Keratinocyte (primary cell): ENCODE measurements around the gene MYO16. TPM values are rescaled to one million over a fixed set of nuclear protein-coding genes. Genes with fewer than 3 reads are reported as not detected.

Experiments used
- DNase-seq: peaks from one replicate; pipeline ENCODE4 v3.0.0-alpha.2; 2011; ENCODE audit warnings: low read depth, missing footprints, low spot score
- FAIRE-seq: peaks from 2 replicates; lab custom pipeline; 2011; peaks lifted over from hg19 to GRCh38; lab: Jason Lieb, UNC
- H2AFZ ChIP-seq: 2 replicates; pipeline ENCODE4 v1.6.0; 2012; ENCODE audit warnings: low read length, control low read depth, inconsistent platforms; ENCODE audit not compliant: control insufficient read depth
- H3K27ac ChIP-seq: 2 replicates; pipeline ENCODE4 v1.5.1; 2011; ENCODE audit warnings: low read length; ENCODE audit not compliant: control insufficient read depth, insufficient read depth
- H3K27me3 ChIP-seq: 3 replicates; pipeline ENCODE4 v1.6.0; 2011; ENCODE audit warnings: low read length; ENCODE audit not compliant: control insufficient read depth, insufficient read depth; ENCODE audit errors: extremely low read depth
- H3K36me3 ChIP-seq, 2 experiments: 2 replicates in 1 of 2; 3 replicates in 1 of 2; pipeline ENCODE4 v1.5.1; 2011; ENCODE audit warnings: low read length in 2 of 2, mild to moderate bottlenecking in 1 of 2; ENCODE audit not compliant: control insufficient read depth in 2 of 2, insufficient read depth in 2 of 2; ENCODE audit errors: extremely low read depth in 1 of 2
- H3K4me1 ChIP-seq: 3 replicates; pipeline ENCODE4 v1.5.1; 2011; ENCODE audit warnings: low read length; ENCODE audit not compliant: control insufficient read depth, insufficient read depth; ENCODE audit errors: extremely low read depth
- H3K4me2 ChIP-seq: 3 replicates; pipeline ENCODE4 v1.6.0; 2011; ENCODE audit warnings: low read depth, low read length; ENCODE audit not compliant: control insufficient read depth, insufficient read depth; ENCODE audit errors: extremely low read depth
- H3K4me3 ChIP-seq, 3 experiments: fragments of 200-600 bp in 1 of 3; sonication (generic) in 1 of 3; 2 replicates in 2 of 3; 3 replicates in 1 of 3; pipeline ENCODE4 v1.5.1; 2011 to 2016; ENCODE audit warnings: low read length in 3 of 3, mild to moderate bottlenecking in 3 of 3, control low read depth in 2 of 3, inconsistent platforms in 1 of 3, low read depth in 1 of 3, mixed read lengths in 1 of 3, mixed run types in 1 of 3, moderate library complexity in 1 of 3; ENCODE audit not compliant: control insufficient read depth in 2 of 3, insufficient read depth in 2 of 3; ENCODE audit errors: extremely low read depth in 1 of 3
- H3K79me2 ChIP-seq: 2 replicates; pipeline ENCODE4 v1.6.0; 2012; ENCODE audit warnings: low read length; ENCODE audit not compliant: control insufficient read depth, insufficient read depth
- H3K9ac ChIP-seq: 3 replicates; pipeline ENCODE4 v1.6.0; 2011; ENCODE audit warnings: low read length; ENCODE audit not compliant: control insufficient read depth, insufficient read depth; ENCODE audit errors: extremely low read depth
- H3K9me1 ChIP-seq: 3 replicates; pipeline ENCODE4 v1.6.0; 2011; ENCODE audit warnings: low read length; ENCODE audit not compliant: control insufficient read depth, insufficient read depth; ENCODE audit errors: extremely low read depth
- H3K9me3 ChIP-seq: 2 replicates; pipeline ENCODE4 v1.5.1; 2012; ENCODE audit warnings: low read depth, low read length; ENCODE audit not compliant: control insufficient read depth
- H4K20me1 ChIP-seq: 3 replicates; pipeline ENCODE4 v1.6.0; 2011; ENCODE audit warnings: low read length; ENCODE audit not compliant: control insufficient read depth, insufficient read depth; ENCODE audit errors: extremely low read depth
- CTCF ChIP-seq, 3 experiments: IDR thresholded peaks in 1 of 3; conservative IDR thresholded peaks in 1 of 3; optimal IDR thresholded peaks in 1 of 3; 2 replicates in 2 of 3; 3 replicates in 1 of 3; pipeline versions ENCODE3 to v1.5.1; 2011; ENCODE audit warnings: low read length in 3 of 3, mild to moderate bottlenecking in 3 of 3, moderate library complexity in 2 of 3, control low read depth in 1 of 3, inconsistent platforms in 1 of 3; ENCODE audit not compliant: insufficient read depth in 2 of 3; ENCODE audit errors: extremely low read depth in 1 of 3
- EZH2 ChIP-seq: IDR thresholded peaks from one replicate; pipeline ENCODE4 v1.6.1; 2012; ENCODE audit warnings: inconsistent platforms, mild to moderate bottlenecking, low read length, moderate library complexity
- dilution Hi-C: fragments of 300-500 bp; cut with MboI; formaldehyde crosslinking; loops from one replicate; pipeline ENCODE4 v1.7.0; 2020; ENCODE audit warnings: low sequenced_read_pairs; ENCODE audit not compliant: extremely low pct_ligation_motif_present
- polyA plus RNA-seq, 5 experiments: library from polyadenylated mRNA; depleted of rRNA in 3 of 5; stranded (reverse) in 3 of 5; stranded (forward) in 1 of 5; unstranded in 1 of 5; fragments of >200 nt; gene quantifications; 1 replicate in 1 of 5; 2 replicates in 3 of 5; 3 replicates in 1 of 5; pipeline versions ENCODE4 v1.2.1 to v1.2.3, GENCODE V29; 2011 to 2012; ENCODE audit warnings: missing spikeins in 2 of 5, low read depth in 1 of 5, low replicate concordance in 1 of 5

MYO16 gene
- polyA plus RNA-seq, 1 donor (not counting 4 experiments of a cell fraction or from before 2014, with no cell fraction given): 0.08 TPM

- Histone ChIP-seq H3K9ac (no peak overlapping the region), H3K4me3 (no peak overlapping the region), H3K27me3 (no peaks in the 10 kb centered on the region), H4K20me1 (no peaks in the 10 kb centered on the region), H3K9me1 (no peaks in the 10 kb centered on the region), H3K4me1 (no peaks in the 10 kb centered on the region), H3K27ac (no peak overlapping the region), H3K36me3 (no peaks in the 10 kb centered on the region), H3K4me2 (no peak overlapping the region), H3K9me3 (no peaks in the 10 kb centered on the region), H3K79me2 (no peaks in the 10 kb centered on the region), H2AFZ (no peak overlapping the region)
- dilution Hi-C loops: no loop called here
- no peak for DNase-seq
- FAIRE-seq: no peak
- TF ChIP-seq CTCF (optimal IDR thresholded peaks at IDR 0.05 in 1 of 3, IDR thresholded peaks at IDR 0.05 in 1 of 3, conservative IDR thresholded peaks at IDR 0.05 in 1 of 3; ENCODE audit: extremely low read depth in 1 of 3, insufficient read depth in 2 of 3, low read length in 3 of 3) (no peak), EZH2 (no peak)
Observed at GRCh38 chr13:109058087-109058486, 428.7 kb downstream of the MYO16 start.

GRCh38 chr13:109072505-109072904, 443.1 kb downstream of the MYO16 start:
- no peaks in the 10 kb centered on the region for H3K27me3 ChIP-seq
- H3K4me1 ChIP-seq: no peaks in the 10 kb centered on the region
- H4K20me1 ChIP-seq: no peaks in the 10 kb centered on the region
- FAIRE-seq: no peak
- TF ChIP-seq CTCF (optimal IDR thresholded peaks at IDR 0.05 in 1 of 3, IDR thresholded peaks at IDR 0.05 in 1 of 3, conservative IDR thresholded peaks at IDR 0.05 in 1 of 3; ENCODE audit: extremely low read depth in 1 of 3, insufficient read depth in 2 of 3, low read length in 3 of 3) (no peak), EZH2 (no peak)
- H3K9me3 ChIP-seq: no peaks in the 10 kb centered on the region
- H3K4me3 ChIP-seq: no peak overlapping the region
- H3K9me1 ChIP-seq: no peaks in the 10 kb centered on the region
- no peak overlapping the region for H3K9ac ChIP-seq
- no peak for DNase-seq
- H3K79me2 ChIP-seq: no peaks in the 10 kb centered on the region
- H3K36me3 ChIP-seq: no peaks in the 10 kb centered on the region
- no peak overlapping the region for H2AFZ ChIP-seq
- no peak overlapping the region for H3K4me2 ChIP-seq
- H3K27ac ChIP-seq: no peak overlapping the region
- dilution Hi-C loops: no loop called here
